BLaER1 treated with 17β-estradiol and CSF1 and Interleukin-3, amounts not matched to agents 10 nM and 100 nM (cell line): Measurements from ENCODE around the gene TASOR2.

Experiments
- H3K27ac ChIP-seq, 11 experiments: shearing (Covaris generic); formaldehyde crosslinking; 2 replicates each; pipeline ENCODE4 v1.8.1; 2022
- H3K27me3 ChIP-seq, 11 experiments: shearing (Covaris generic); formaldehyde crosslinking; 2 replicates each; pipeline ENCODE4 v1.8.1; 2022
- H3K36me3 ChIP-seq, 11 experiments: shearing (Covaris generic); formaldehyde crosslinking; 2 replicates each; pipeline ENCODE4 v1.8.1; 2022
- H3K4me1 ChIP-seq, 10 experiments: shearing (Covaris generic); formaldehyde crosslinking; 2 replicates each; pipeline ENCODE4 v1.8.1; 2022
- H3K4me2 ChIP-seq, 11 experiments: shearing (Covaris generic); formaldehyde crosslinking; 2 replicates each; pipeline ENCODE4 v1.8.1; 2022
- H3K4me3 ChIP-seq, 10 experiments: shearing (Covaris generic); formaldehyde crosslinking; 2 replicates each; pipeline ENCODE4 v1.8.1; 2022
- H3K9ac ChIP-seq, 11 experiments: shearing (Covaris generic); formaldehyde crosslinking; 2 replicates each; pipeline ENCODE4 v1.8.1; 2022
- H3K9me3 ChIP-seq, 11 experiments: shearing (Covaris generic); formaldehyde crosslinking; replicated peaks in 1 of 11; 2 replicates each; pipeline ENCODE4 v1.8.1; 2022
- H4K20me1 ChIP-seq, 11 experiments: shearing (Covaris generic); formaldehyde crosslinking; 2 replicates each; pipeline ENCODE4 v1.8.1; 2022
- Cebpa-rat ChIP-seq, 11 experiments: shearing (Covaris generic); IDR thresholded peaks; 2 replicates each; pipeline ENCODE4 v1.8.1; 2022

The TASOR2 gene, protein sequence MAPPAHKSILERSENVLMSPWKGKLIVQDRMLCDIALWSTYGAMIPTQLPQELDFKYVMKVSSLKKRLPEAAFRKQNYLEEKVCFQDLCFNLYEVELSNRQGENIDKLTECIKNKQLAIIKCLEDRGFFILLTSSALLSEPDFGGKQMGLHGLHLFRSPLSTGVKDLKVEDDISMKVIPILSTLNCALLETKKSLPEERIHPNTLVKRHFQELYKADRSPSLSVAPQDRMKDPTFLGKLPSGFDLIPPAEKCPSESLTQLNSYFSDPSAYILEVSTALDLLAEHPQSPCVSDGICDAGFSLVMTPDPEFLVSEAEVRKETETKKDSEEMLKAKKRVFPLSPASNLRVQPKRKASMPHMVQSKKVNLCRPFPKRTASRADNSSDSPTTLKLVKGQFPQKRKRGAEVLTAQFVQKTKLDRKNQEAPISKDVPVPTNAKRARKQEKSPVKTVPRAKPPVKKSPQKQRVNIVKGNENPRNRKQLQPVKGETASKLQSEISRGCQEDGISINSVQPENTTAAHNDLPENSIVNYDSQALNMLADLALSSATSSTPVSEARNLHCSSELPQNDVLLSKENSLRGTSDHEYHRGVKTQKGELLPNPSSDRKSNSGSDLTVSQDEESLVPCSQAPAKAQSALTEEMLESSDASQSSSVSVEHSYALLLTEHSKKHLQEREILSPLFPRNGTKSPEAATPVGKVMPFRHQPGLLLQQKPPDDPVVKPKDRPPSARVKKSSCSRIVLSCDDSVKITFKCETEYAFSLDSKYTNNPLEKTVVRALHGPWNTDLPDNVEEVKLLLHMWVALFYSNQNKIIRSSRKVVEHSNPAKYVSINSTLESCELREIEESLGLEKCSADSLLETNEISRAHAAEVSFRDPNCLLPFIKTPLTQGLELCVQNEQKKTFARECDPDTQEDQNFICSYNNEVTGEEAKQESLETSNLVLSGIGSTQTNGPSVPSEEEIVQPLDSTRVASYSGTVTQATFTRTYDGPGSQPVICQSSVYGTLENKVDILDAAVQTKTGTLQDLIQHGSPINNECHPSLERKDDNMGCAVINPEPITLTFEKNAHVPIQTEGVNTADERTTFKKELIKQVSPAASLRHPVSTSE (N-terminal part only)

DNA sequence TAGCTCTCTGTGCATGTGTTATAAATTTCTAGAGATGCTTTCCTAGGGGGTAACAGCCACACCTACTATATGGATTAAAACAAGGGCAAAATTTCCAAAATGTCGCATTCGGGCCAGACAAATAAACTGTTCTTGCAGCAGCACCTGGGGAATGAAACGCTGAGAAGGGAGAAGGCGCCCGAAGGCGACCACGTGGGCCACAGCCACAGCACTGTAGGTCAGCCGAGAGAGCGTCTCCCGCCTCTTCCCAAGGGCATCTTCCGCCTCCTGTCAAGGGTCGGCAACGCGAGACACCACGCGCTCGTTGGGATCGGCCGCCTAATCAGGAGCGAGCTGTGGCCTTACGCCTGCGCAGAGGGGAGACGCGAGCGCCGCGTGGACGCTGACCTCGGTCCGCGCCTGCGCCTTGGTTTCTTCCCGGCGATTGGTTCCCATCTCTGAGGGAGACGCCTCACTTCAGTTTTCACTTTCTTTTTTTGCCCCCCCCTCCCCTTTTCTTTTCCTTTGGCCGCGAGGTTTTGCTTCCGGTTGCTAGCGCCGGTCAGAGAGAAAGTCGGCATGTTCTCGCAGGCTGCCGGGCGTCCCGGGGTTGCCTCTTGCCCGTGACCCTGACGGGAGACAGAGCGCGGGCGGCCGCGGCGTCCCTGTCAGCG lies at the start of gene TASOR2:
Gene TASOR2 (plus strand): TSS at position 521 of the 653 bp plus-strand sequence. CDS start 35,805 bp downstream, outside the sequence.
- Histone ChIP-seq H4K20me1 (peaks cover 0 to 47% (median 40%) of the 10 kb centered on the region in 11 experiments; a peak in 18 of 22 replicates), H3K4me2 (peak within 1 kb of the TSS; percentile 76 to 95 (median 91)), H3K9ac (peak within 1 kb of the TSS; percentile 90 to 98 (median 95)), H3K9me3 (peaks cover 0 to 6% (median 0%) of the 10 kb centered on the region in 11 experiments; a peak in 6 of 22 replicates), H3K27me3 (no peaks in the 10 kb centered on the region), H3K27ac (peak within 1 kb of the TSS; percentile 88 to 98 (median 95)), H3K4me3 (peak within 1 kb of the TSS; percentile 80 to 98 (median 94)), H3K4me1 (peaks cover 11 to 33% (median 22%) of the 10 kb centered on the region in 10 experiments; a peak in 19 of 20 replicates), H3K36me3 (peaks cover 0 to 17% (median 14%) of the 10 kb centered on the region in 11 experiments; a peak in 16 of 22 replicates)
- no peak for TF ChIP-seq Cebpa-rat (IDR thresholded peaks at IDR 0.05)

- Histone ChIP-seq H3K27me3 (no peaks in the 10 kb centered on the region), H3K9me3 (no peaks in the 10 kb centered on the region), H3K36me3 (peaks cover 9 to 18% (median 15%) of the 10 kb centered on the region in 11 experiments; a peak in 18 of 22 replicates), H3K27ac (no peak overlapping the region), H3K4me1 (peaks cover 0 to 22% (median 7%) of the 10 kb centered on the region in 10 experiments; a peak in 8 of 20 replicates), H3K4me2 (no peak overlapping the region), H3K4me3 (no peak overlapping the region), H4K20me1 (no peaks in the 10 kb centered on the region), H3K9ac (no peak overlapping the region)
- no peak for TF ChIP-seq Cebpa-rat (IDR thresholded peaks at IDR 0.05)
Measured at GRCh38 chr10:5634918-5635317, 49.7 kb upstream of the TASOR2 start.

DNA sequence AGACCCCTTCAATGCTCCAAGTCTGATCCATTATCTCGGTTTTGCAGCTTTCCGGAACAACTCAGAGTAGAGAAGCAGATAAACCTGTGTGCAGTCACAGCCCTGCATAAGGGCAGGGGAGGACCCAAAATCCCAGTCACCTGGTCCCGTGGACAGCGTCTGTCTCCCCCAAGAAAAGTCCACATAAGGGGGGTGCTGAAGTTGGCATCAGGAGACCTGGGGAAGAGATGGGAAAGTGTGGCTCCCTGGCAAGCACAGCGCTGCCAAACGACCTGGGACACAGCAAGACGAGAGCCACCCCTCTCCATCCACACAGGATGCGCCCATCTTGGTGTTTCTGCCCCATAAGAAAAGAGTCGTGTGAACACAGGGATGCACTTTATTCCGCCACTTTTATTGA lies 46.1 kb upstream of the TASOR2 start:
- Histone ChIP-seq H4K20me1 (no peaks in the 10 kb centered on the region), H3K27ac (no peak overlapping the region), H3K4me2 (no peak overlapping the region), H3K9me3 (no peaks in the 10 kb centered on the region), H3K4me1 (peaks cover 0 to 19% (median 2%) of the 10 kb centered on the region in 10 experiments; a peak in 5 of 20 replicates), H3K36me3 (peaks cover 12 to 47% (median 32%) of the 10 kb centered on the region in 11 experiments; a peak in 21 of 22 replicates), H3K9ac (no peak overlapping the region), H3K4me3 (no peak overlapping the region), H3K27me3 (no peaks in the 10 kb centered on the region)
- no peak for TF ChIP-seq Cebpa-rat (IDR thresholded peaks at IDR 0.05)

- no peak overlapping the region for H3K27ac ChIP-seq
Measured at GRCh38 chr10:5639066-5639465, 45.6 kb upstream of the TASOR2 start.

DNA sequence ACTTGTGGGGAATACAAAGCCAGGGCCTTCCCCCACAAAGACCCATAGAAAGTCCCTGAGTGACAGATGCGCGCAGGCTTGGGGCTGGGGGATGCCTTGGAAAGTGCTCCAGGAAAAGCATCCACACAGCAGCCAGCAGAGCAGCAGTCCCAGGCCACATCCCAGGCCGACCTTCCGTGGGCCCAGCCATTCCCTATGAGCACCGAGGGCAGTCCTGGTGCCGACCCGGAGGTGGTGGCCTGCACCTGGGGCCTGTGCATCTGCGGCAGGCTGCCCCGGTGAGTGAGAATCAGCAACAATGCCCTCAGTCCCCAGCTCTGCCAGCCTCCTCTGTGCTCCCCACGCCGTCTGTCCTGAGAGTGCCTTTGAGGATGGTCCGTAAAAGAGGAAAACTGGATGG lies 44.6 kb upstream of the TASOR2 start:
- Histone ChIP-seq H3K9me3 (no peaks in the 10 kb centered on the region), H3K27ac (no peak overlapping the region), H4K20me1 (no peaks in the 10 kb centered on the region), H3K4me3 (no peak overlapping the region), H3K27me3 (no peaks in the 10 kb centered on the region), H3K4me2 (no peak overlapping the region), H3K9ac (no peak overlapping the region), H3K36me3 (peaks cover 12 to 58% (median 32%) of the 10 kb centered on the region in 11 experiments; a peak in 21 of 22 replicates), H3K4me1 (peaks cover under 1 to 35% (median 15%) of the 10 kb centered on the region in 10 experiments; a peak in 16 of 20 replicates)
- TF ChIP-seq Cebpa-rat (IDR thresholded peaks at IDR 0.05), result no peak

More at GRCh38 chr10:5639066-5639465, 45.6 kb upstream of the TASOR2 start:
- Histone ChIP-seq H4K20me1 (no peaks in the 10 kb centered on the region), H3K9ac (no peak overlapping the region), H3K9me3 (no peaks in the 10 kb centered on the region), H3K4me3 (no peak overlapping the region), H3K27me3 (no peaks in the 10 kb centered on the region), H3K4me1 (peaks cover 0 to 25% (median 6%) of the 10 kb centered on the region in 10 experiments; a peak in 8 of 20 replicates), H3K36me3 (peaks cover 12 to 52% (median 32%) of the 10 kb centered on the region in 11 experiments; a peak in 21 of 22 replicates), H3K4me2 (no peak overlapping the region)
- TF ChIP-seq Cebpa-rat (IDR thresholded peaks at IDR 0.05), result no peak

DNA sequence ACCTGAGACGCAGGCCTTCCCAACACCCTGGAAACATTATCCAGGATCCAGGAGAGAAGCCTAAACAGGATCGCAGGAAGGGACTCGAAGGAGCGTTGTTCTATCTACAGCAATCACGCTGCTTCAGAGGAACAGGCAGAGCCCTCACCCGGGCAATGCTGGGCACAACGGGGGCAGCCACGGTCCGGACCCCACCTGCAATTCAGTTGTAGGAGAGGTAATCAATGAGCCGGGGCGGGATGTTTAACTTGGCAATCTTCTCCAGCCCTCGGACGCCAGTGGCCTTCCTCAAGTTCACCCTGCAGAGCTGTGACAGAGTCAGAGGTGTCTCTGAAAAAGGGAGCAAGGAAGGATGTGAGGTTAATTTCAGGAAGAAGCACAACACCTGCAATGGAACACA lies 44.1 kb upstream of the TASOR2 start:
- H3K9ac ChIP-seq, result peak overlapping the region in 1 of 11 experiments; percentile 29; a peak in 1 of 22 replicates
- no peak overlapping the region for H3K4me3 ChIP-seq
- H3K36me3 ChIP-seq, result peaks cover 12 to 58% (median 32%) of the 10 kb centered on the region in 11 experiments; a peak in 21 of 22 replicates
- no peak overlapping the region for H3K27ac ChIP-seq
- no peak for TF ChIP-seq Cebpa-rat (IDR thresholded peaks at IDR 0.05)
- H3K27me3 ChIP-seq, result no peaks in the 10 kb centered on the region
- no peaks in the 10 kb centered on the region for H4K20me1 ChIP-seq
- H3K4me1 ChIP-seq, result peaks cover 5 to 39% (median 20%) of the 10 kb centered on the region in 10 experiments
- H3K9me3 ChIP-seq, result no peaks in the 10 kb centered on the region
- peak overlapping the region in 1 of 11 experiments; percentile 34; a peak in 1 of 22 replicates for H3K4me2 ChIP-seq

DNA sequence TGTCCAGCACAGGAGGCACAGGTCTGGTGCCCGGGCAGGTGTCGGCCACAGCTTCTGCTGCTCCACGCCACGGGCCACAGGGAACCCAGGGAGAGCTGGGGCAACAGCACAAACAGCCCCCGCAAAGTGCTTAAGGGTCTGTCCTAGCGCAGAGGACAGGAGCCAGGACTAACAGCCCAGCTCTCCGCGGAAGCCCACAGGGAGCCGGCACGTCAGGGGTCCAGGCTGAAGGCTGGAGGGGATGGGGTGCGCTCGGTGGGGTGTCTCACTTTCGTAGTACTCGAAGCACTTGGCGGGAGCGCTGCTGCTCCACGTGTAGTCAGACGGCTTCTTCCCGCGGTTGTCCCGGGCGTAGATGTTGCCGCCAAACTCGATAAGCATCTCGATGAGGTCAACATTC lies 43.1 kb upstream of the TASOR2 start:
- H3K4me1 ChIP-seq, result peaks cover 15 to 49% (median 30%) of the 10 kb centered on the region in 10 experiments
- no peak overlapping the region for H3K9ac ChIP-seq
- H4K20me1 ChIP-seq, result no peaks in the 10 kb centered on the region
- H3K4me3 ChIP-seq, result no peak overlapping the region
- H3K36me3 ChIP-seq, result peaks cover 12 to 58% (median 32%) of the 10 kb centered on the region in 11 experiments; a peak in 21 of 22 replicates
- no peaks in the 10 kb centered on the region for H3K27me3 ChIP-seq
- no peak overlapping the region for H3K27ac ChIP-seq
- no peaks in the 10 kb centered on the region for H3K9me3 ChIP-seq
- TF ChIP-seq Cebpa-rat (IDR thresholded peaks at IDR 0.05), result no peak
- no peak overlapping the region for H3K4me2 ChIP-seq
